Measurements from ENCODE around the gene SCYGR3. TPM values are rescaled to one million over a fixed set of nuclear protein-coding genes. Genes with fewer than 3 reads are reported as not detected.

The SCYGR3 gene, protein sequence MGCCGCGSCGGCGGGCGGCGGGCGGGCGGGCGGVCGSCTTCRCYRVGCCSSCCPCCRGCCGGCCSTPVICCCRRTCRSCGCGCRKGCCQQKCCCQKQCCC
- not detected in 2 replicates for total RNA-seq

DNA sequence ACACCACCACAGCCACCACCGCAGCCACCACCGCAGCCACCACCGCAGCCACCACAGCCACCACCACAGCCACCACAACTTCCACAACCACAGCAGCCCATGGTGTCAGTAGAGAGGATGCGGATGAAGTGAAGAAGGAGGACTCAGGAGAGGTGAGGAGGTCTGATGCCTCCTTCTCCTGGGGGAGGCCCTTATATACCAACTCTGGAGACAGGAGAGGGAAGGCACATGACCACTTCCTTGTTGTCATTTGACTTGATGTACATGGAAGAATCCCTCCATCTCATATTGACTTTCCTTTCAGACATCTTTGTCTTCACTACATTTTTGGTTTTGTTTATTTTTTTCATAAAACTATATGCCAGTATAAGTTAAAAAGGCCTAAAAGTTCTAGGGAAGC, at the start of gene SCYGR3:
SCYGR3 (minus strand) TSS at position 101 of the 400 bp plus-strand sequence; CDS start at position 101, 0 bp downstream.
- peaks cover 7% of the 10 kb centered on the region for H3K27me3 Mint-ChIP-seq (ENCODE audit: low read depth)
- no peak within 1 kb of the TSS for H3K4me3 Mint-ChIP-seq (ENCODE audit: low read depth)
- H3K36me3 Mint-ChIP-seq (ENCODE audit: low read depth): no peaks in the 10 kb centered on the region
- no peaks in the 10 kb centered on the region for H3K9me3 Mint-ChIP-seq
- no peak for DNase-seq (ENCODE audit: low spot score)
- intact Hi-C loops (cut with micrococcal nuclease): no loop called here
- H3K4me1 Mint-ChIP-seq (ENCODE audit: low read depth): peaks cover 3% of the 10 kb centered on the region
- H3K27ac Mint-ChIP-seq: no peak within 1 kb of the TSS

DNA sequence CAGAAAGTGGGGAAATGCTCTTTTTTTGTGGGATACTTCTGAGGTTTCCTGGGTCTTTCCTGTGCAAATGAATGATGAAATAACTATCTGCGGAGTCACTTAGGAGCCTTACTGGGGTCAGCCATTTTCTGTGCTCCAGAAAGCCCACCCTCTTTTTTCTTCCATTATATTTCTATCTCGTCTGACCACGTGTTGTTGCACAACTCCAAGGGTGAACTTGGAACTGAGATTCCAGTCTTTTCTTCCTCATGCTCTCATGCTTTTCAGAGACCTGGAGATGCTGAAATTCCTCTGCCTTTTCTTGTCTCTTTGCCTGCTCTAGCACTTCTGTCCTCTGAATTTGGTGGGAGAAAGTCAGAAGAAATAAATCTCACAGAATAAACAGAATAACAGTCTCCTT, 47.2 kb upstream of the SCYGR3 start:
- Mint-ChIP-seq H3K36me3 (ENCODE audit: low read depth) (no peaks in the 10 kb centered on the region), H3K27me3 (ENCODE audit: low read depth) (peaks cover 2% of the 10 kb centered on the region), H3K27ac (no peak overlapping the region), H3K4me1 (ENCODE audit: low read depth) (no peaks in the 10 kb centered on the region), H3K9me3 (no peaks in the 10 kb centered on the region), H3K4me3 (ENCODE audit: low read depth) (no peak overlapping the region)
- no peak for DNase-seq (ENCODE audit: low spot score)
- intact Hi-C loops (cut with micrococcal nuclease): no loop called here

DNA sequence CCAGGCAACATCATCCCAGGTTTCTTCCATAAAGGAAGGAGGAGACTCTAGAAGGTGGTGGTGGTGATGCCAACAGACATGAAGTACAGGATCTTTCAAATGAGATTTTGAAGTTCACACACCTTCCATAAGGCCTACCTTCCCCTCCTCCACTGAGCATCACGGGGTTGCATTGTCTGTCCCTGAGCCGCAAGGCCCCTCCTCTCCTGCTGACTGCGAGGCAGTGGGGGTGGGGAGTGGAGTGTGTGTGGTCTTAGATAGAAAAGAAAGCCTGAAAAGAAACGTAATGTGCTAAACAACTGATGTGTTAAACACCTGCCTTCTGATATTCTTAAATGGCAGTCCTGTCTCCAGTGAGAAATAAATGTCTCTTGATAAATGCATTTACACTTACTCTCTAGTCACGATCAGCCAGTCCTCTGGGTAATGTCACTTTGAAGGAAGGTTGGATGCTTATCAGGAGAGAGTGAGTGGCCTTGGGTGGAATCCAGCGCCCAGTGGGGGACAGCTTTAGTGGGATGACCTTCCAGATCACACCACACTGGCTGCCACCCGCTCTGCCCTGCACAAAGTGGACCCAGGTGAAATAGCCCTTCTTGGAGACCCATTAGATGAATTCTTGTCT, 46.5 kb upstream of the SCYGR3 start:
- Mint-ChIP-seq H3K27ac (no peak overlapping the region), H3K4me1 (ENCODE audit: low read depth) (no peaks in the 10 kb centered on the region), H3K36me3 (ENCODE audit: low read depth) (no peaks in the 10 kb centered on the region), H3K9me3 (no peaks in the 10 kb centered on the region), H3K27me3 (ENCODE audit: low read depth) (peaks cover 2% of the 10 kb centered on the region), H3K4me3 (ENCODE audit: low read depth) (no peak overlapping the region)
- no peak for DNase-seq (ENCODE audit: low spot score)
- intact Hi-C loops (cut with micrococcal nuclease): no loop called here

DNA sequence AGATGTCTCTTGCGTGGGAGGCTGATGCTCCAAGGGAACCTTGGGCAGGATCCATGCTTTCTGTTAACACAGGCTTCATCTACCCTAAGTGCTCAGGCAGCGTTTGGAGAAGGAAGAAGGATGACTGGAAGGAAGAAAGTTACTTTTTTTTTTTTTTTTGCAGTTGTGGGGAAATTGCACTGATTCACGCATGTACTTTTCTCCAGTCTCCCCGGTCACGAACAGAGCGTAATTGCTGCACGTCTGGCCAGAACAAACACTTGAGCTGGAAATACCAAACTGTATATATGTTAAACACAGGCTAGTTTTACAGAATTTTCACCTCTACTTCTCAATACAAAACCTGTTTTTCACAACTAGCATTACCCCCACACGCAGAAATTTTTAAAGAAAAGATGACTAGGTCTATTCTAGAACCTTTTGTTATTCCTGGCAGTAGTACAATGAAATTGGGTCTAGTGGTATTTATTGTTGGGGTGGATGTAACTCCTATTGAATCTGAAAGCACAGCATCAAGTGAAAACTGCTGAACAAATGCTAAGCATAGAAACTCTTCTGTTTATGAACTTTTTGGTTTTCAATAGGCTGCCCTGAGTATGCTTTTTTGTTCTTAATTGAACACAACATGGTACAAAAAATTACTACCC, 42.7 kb upstream of the SCYGR3 start:
- intact Hi-C loops (cut with micrococcal nuclease): no loop called here
- H3K27me3 Mint-ChIP-seq (ENCODE audit: low read depth): peaks cover 3% of the 10 kb centered on the region

DNA sequence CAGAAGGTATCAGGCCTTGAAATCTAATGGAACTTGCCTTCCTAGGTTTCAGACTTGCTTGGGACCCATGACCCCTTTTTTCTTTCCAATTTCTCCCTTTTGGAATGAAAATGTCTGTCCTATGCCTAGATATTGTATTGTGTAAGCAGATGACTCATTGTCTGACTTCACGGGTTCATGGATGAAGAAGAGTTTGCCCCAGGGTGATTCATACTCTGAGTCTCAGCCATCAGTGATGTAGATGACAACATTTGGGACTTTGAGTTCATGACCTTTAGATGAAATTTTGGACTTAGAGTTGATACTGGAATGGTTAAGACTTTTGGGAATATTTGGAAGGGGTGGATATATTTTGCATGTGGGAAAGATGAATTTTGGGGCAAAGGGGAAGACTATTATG, 40.8 kb upstream of the SCYGR3 start:
- Mint-ChIP-seq H3K27me3 (ENCODE audit: low read depth) (peaks cover 3% of the 10 kb centered on the region), H3K36me3 (ENCODE audit: low read depth) (no peaks in the 10 kb centered on the region), H3K4me3 (ENCODE audit: low read depth) (no peak overlapping the region), H3K27ac (no peak overlapping the region), H3K9me3 (no peaks in the 10 kb centered on the region), H3K4me1 (ENCODE audit: low read depth) (peaks cover 2% of the 10 kb centered on the region)
- intact Hi-C loops (cut with micrococcal nuclease): no loop called here
- DNase-seq (ENCODE audit: low spot score): no peak

More for the DNA sequence above, 42.7 kb upstream of the SCYGR3 start:
- H3K36me3 Mint-ChIP-seq (ENCODE audit: low read depth): no peaks in the 10 kb centered on the region
- no peak overlapping the region for H3K27ac Mint-ChIP-seq
- no peak for DNase-seq (ENCODE audit: low spot score)
- no peak overlapping the region for H3K4me3 Mint-ChIP-seq (ENCODE audit: low read depth)
- H3K4me1 Mint-ChIP-seq (ENCODE audit: low read depth): peaks cover 2% of the 10 kb centered on the region
- H3K9me3 Mint-ChIP-seq: no peaks in the 10 kb centered on the region

DNA sequence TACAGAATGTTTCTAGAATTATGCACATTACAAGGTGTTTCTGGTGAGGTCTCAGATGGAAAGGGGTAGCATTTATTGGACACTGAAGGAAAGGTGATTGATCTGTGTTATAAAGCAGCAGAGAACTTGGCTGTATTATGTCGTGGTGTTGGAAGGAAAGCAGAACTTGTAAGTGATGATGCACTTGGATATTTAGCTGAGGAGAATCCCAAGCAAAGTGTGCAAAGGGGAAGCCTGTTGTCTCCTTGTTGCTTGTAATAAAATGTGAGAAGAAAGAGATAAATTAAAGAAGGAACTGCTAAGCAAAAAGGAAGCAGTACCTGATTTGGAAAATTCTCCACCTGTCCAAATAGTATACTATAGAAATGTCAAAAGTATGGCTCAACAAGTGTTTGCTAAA, 39.8 kb upstream of the SCYGR3 start:
- Mint-ChIP-seq H3K4me1 (ENCODE audit: low read depth) (peaks cover 2% of the 10 kb centered on the region), H3K27ac (no peak overlapping the region), H3K36me3 (ENCODE audit: low read depth) (no peaks in the 10 kb centered on the region), H3K27me3 (ENCODE audit: low read depth) (peaks cover 3% of the 10 kb centered on the region), H3K9me3 (no peaks in the 10 kb centered on the region), H3K4me3 (ENCODE audit: low read depth) (no peak overlapping the region)
- intact Hi-C loops (cut with micrococcal nuclease): no loop called here
- no peak for DNase-seq (ENCODE audit: low spot score)

DNA sequence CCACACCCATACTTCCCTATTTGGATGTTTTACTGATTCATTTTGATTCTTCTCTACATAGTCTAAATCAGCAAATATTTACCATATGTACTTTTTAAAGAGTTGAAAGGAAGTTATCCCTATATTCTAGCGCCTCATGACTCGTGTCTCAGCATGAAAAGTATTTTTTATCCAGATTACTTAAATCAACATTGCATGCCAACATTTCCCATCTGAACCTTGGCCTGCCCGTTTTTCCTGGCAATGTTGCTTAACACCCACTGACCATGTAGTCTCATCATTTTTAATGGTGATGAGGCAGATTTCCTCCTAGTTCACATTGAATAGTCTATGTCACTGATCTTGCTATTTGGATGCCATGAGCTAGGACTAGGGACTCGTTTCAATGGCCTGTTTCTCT, 38.8 kb upstream of the SCYGR3 start:
- DNase-seq (ENCODE audit: low spot score): no peak

DNA sequence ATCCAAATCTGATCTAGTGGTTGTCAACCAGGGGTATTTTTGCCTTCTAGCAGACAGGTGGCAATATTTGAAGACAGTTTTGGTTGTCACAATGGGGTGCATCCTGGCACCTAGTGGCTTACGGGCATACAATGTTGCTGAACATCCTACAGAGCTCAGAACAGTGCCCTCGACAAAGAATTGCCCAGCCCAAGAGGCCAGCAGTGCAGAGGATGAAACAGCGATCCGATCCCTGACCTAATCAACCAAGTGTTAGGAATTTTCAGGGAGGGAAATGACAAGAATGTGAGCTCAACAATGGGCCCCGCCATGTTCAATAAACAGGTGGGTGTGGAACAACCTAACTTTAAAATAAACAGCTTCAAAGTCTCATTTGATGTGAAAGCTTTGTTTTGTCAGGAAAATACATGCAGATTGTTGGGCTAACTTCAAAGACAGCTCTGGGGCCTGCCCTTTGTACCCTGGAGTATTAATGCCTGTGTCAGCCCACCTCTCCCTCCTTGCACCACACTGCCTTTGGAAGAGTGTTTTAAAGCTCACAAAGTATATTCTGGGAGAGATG, 29.4 kb upstream of the SCYGR3 start:
- intact Hi-C loops (cut with micrococcal nuclease): no loop called here
- no peak for DNase-seq (ENCODE audit: low spot score)
- no peak overlapping the region for H3K4me3 Mint-ChIP-seq (ENCODE audit: low read depth)
- no peaks in the 10 kb centered on the region for H3K36me3 Mint-ChIP-seq (ENCODE audit: low read depth)
- peaks cover 1% of the 10 kb centered on the region for H3K27me3 Mint-ChIP-seq (ENCODE audit: low read depth)
- H3K27ac Mint-ChIP-seq: no peak overlapping the region
- H3K9me3 Mint-ChIP-seq: no peaks in the 10 kb centered on the region
- H3K4me1 Mint-ChIP-seq (ENCODE audit: low read depth): no peaks in the 10 kb centered on the region

More for the DNA sequence above, 38.8 kb upstream of the SCYGR3 start:
- Mint-ChIP-seq H3K4me1 (ENCODE audit: low read depth) (peaks cover 2% of the 10 kb centered on the region), H3K27me3 (ENCODE audit: low read depth) (peaks cover 3% of the 10 kb centered on the region), H3K36me3 (ENCODE audit: low read depth) (no peaks in the 10 kb centered on the region), H3K27ac (no peak overlapping the region), H3K4me3 (ENCODE audit: low read depth) (no peak overlapping the region), H3K9me3 (no peaks in the 10 kb centered on the region)
- intact Hi-C loops (cut with micrococcal nuclease): no loop called here

DNA sequence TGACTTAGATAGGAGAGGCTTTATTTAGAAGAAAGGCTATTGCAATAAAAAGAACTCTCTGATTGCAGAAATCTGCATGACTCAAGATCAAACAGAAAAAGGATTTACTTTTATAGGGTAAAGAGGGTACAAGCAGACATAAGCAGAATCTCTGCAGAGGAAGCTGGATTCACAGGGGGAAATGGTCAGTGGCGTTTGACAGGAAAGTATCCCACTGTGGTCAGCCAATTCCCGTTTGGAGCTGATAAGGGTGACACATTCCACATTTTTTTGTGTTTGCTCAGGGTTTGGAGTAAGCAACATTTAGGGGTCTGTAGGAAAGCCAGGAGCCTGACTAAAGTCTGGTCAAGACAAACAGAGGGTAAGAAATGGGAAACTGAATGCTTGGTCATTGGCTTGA, 28.0 kb upstream of the SCYGR3 start:
- Mint-ChIP-seq H3K4me3 (ENCODE audit: low read depth) (no peak overlapping the region), H3K4me1 (ENCODE audit: low read depth) (no peaks in the 10 kb centered on the region), H3K36me3 (ENCODE audit: low read depth) (no peaks in the 10 kb centered on the region), H3K9me3 (no peaks in the 10 kb centered on the region), H3K27ac (no peak overlapping the region), H3K27me3 (ENCODE audit: low read depth) (peaks cover 4% of the 10 kb centered on the region)
- DNase-seq (ENCODE audit: low spot score): no peak
- intact Hi-C loops (cut with micrococcal nuclease): no loop called here

DNA sequence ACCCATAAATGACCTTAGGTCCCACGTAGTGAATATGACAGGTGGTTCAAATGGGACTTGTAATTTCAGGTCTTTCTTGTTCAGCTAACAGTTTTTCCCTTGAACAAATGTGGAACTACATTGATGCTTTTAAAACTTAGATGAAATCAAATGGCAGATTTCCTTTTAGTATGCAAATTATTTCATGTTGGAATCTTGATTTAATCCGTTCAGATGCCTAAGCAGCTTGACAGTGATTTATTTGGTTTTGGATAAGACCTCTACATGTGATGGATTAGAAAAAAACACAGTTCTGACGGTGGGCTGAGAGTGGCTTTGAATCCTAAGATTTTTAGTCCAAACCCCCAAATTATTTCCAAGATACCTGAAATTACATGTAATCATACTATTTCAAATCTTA, 19.6 kb upstream of the SCYGR3 start:
- Mint-ChIP-seq H3K4me1 (ENCODE audit: low read depth) (no peaks in the 10 kb centered on the region), H3K36me3 (ENCODE audit: low read depth) (no peaks in the 10 kb centered on the region), H3K4me3 (ENCODE audit: low read depth) (no peak overlapping the region), H3K9me3 (no peaks in the 10 kb centered on the region), H3K27me3 (ENCODE audit: low read depth) (peaks cover 16% of the 10 kb centered on the region), H3K27ac (no peak overlapping the region)
- intact Hi-C loops (cut with micrococcal nuclease): no loop called here
- no peak for DNase-seq (ENCODE audit: low spot score)

DNA sequence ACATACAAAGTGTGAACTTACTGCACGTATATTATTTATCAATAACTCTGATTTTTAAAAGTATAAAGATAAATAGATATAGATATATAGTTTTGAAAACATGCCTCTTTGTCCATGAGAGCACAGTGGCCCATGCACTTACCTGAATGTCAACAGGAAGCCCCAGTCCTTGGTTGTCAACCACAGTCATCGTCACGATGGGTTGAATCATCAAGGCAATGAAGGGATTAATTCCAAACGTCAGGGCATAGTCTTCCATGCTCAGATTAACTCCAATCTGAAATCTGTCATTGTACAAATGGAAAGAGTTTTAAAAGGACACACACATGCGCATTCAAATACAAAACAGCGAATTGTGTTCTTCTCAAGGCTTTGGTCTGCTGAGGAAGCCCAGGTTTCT, 18.2 kb upstream of the SCYGR3 start:
- H3K4me3 Mint-ChIP-seq (ENCODE audit: low read depth): no peak overlapping the region
- intact Hi-C loops (cut with micrococcal nuclease): no loop called here
- peaks cover 15% of the 10 kb centered on the region for H3K27me3 Mint-ChIP-seq (ENCODE audit: low read depth)
- H3K9me3 Mint-ChIP-seq: no peaks in the 10 kb centered on the region
- no peak overlapping the region for H3K27ac Mint-ChIP-seq
- H3K4me1 Mint-ChIP-seq (ENCODE audit: low read depth): no peaks in the 10 kb centered on the region
- no peak for DNase-seq (ENCODE audit: low spot score)
- H3K36me3 Mint-ChIP-seq (ENCODE audit: low read depth): no peaks in the 10 kb centered on the region

DNA sequence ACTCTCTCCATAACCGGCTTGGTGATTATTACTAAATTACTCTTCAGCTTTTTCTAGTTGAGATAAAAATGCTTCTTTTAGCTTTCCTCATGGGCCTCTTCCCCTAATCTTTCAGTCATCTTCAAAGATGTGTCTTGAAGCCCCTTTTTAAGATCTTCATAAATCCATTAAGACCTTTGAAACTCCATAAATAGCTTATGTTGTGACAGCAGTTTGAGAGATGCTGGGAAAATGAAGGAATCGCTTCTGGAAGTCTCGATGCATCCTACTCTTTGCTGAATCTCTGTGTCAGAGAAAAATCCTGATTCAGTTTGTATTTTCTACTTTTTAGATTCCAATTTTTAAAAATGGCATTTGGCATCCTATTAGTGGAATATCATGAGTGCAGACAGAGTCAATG, 15.7 kb upstream of the SCYGR3 start:
- H3K27ac Mint-ChIP-seq: no peak overlapping the region
- H3K9me3 Mint-ChIP-seq: no peaks in the 10 kb centered on the region
- H3K4me1 Mint-ChIP-seq (ENCODE audit: low read depth): no peaks in the 10 kb centered on the region
- no peak for DNase-seq (ENCODE audit: low spot score)
- no peak overlapping the region for H3K4me3 Mint-ChIP-seq (ENCODE audit: low read depth)
- H3K36me3 Mint-ChIP-seq (ENCODE audit: low read depth): no peaks in the 10 kb centered on the region
- intact Hi-C loops (cut with micrococcal nuclease): no loop called here
- peaks cover 15% of the 10 kb centered on the region for H3K27me3 Mint-ChIP-seq (ENCODE audit: low read depth)

DNA sequence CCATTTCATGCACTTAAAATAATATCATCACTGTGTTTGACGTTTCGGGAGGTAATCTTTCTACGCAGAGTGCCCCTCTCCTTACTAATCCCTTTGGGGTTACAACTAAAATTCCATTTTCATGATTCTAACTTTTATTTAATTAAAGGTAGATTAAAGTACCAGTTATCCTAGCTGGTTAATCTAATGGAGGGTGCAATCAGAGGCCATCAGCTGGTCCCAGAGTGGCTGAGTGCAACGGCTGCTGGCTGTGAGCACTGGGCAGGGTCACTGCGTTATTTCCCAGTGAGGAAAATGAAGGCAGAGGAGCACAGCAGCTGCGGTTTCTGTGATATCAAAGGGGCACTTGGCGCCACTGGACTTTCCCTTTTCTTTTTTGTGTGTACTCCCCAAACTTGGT, 14.8 kb upstream of the SCYGR3 start:
- H3K36me3 Mint-ChIP-seq (ENCODE audit: low read depth): no peaks in the 10 kb centered on the region
- H3K27me3 Mint-ChIP-seq (ENCODE audit: low read depth): peaks cover 15% of the 10 kb centered on the region
- intact Hi-C loops (cut with micrococcal nuclease): no loop called here
- no peak overlapping the region for H3K4me3 Mint-ChIP-seq (ENCODE audit: low read depth)
- no peak overlapping the region for H3K27ac Mint-ChIP-seq
- H3K4me1 Mint-ChIP-seq (ENCODE audit: low read depth): no peaks in the 10 kb centered on the region
- no peaks in the 10 kb centered on the region for H3K9me3 Mint-ChIP-seq
- DNase-seq (ENCODE audit: low spot score): no peak

Measured in activated T-helper 2 cell treated with anti-CD3 and anti-CD28 coated beads, Interferon-gamma antibody, Interleukin-2, Interleukin-4, amounts not matched to agents 10 μg/mL and 5 μg/mL and 100 μg/mL, durations not matched to agents 14 hours and 24 hours and 36 hours (primary cell).